Mammary microvascular endothelial cell (primary cell): Measurements from ENCODE around the gene AGAP9. TPM values are rescaled to one million over a fixed set of nuclear protein-coding genes. Genes with fewer than 3 reads are reported as not detected.

ENCODE experiments used
- total RNA-seq: library from RNA; depleted of rRNA; stranded (reverse); fragments of >200 nt; gene quantifications from 2 replicates; pipeline ENCODE4 v1.2.3, GENCODE V29; 2015

The AGAP9 gene
- 1.3 and 1.8 TPM in 2 replicates for total RNA-seq

GRCh38 chr10:47523475-47523874 is at the start of gene AGAP9:
AGAP9 (minus strand) TSS chr10:47523638; CDS start chr10:47523526, 112 bp downstream.

GRCh38 chr10:47491600-47491999 is 31.8 kb downstream of the AGAP9 start, which contains the start of gene FAM25G:
FAM25G (minus strand) TSS chr10:47491700; CDS start chr10:47491674, 26 bp downstream.

GRCh38 chr10:47483923-47484322 is 39.5 kb downstream of the AGAP9 start, which contains the start of gene ANXA8:
ANXA8 (minus strand) TSS chr10:47484115; CDS start chr10:47483933, 182 bp downstream.

Other genes starting within 250 kb of the AGAP9 start
- gene GDF10, start 223.4 kb downstream of the AGAP9 start, total RNA-seq, result not detected in 2 replicates
- gene GDF2, start 201.2 kb downstream of the AGAP9 start, total RNA-seq, result not detected in 2 replicates
- gene RBP3, start 175.3 kb downstream of the AGAP9 start, total RNA-seq, result not detected in 2 replicates
- gene ZNF488, start 139.3 kb downstream of the AGAP9 start, total RNA-seq, result 0.07 and 0.15 TPM in 2 replicates
- gene ANXA8, start 39.5 kb downstream of the AGAP9 start, total RNA-seq, result not detected in 2 replicates
- gene FAM25G, start 31.9 kb downstream of the AGAP9 start, total RNA-seq, result not detected in 2 replicates
- gene SYT15B, start 240.0 kb upstream of the AGAP9 start, total RNA-seq, result 0.80 TPM in 1 of 2 replicates, not detected in the other